GM08714 (cell line): ENCODE data around the gene PTPRM.
"Not testable (repeated sequence)": the region's sequence is repeated elsewhere in the genome, so short reads cannot be mapped to it uniquely, and the experiment has no call there.

Experiments
- H3K4me3 ChIP-seq: fragments of 200-500 bp; sonication (Bioruptor generic); 2 replicates; pipeline ENCODE4 v1.5.1; 2014; ENCODE audit warnings: mild to moderate bottlenecking, low read length, inconsistent platforms
- ZNF274 ChIP-seq: IDR thresholded peaks from 2 replicates; pipeline ENCODE4 v1.6.1; 2012; ENCODE audit warnings: mild to moderate bottlenecking, low read depth, low read length

The PTPRM gene

GRCh38 chr18:7953095-7953958, 386.2 kb downstream of the PTPRM start:
- no peak for TF ChIP-seq ZNF274
- H3K4me3 ChIP-seq = no peak overlapping the region

GRCh38 chr18:7954238-7954637, 387.1 kb downstream of the PTPRM start:
- no peak overlapping the region for H3K4me3 ChIP-seq
- no peak for TF ChIP-seq ZNF274

GRCh38 chr18:7955175-7955574, 388.1 kb downstream of the PTPRM start:
- no peak overlapping the region for H3K4me3 ChIP-seq
- TF ChIP-seq ZNF274 = no peak

GRCh38 chr18:7957297-7957696, 390.2 kb downstream of the PTPRM start:
- TF ChIP-seq ZNF274 = no peak
- H3K4me3 ChIP-seq = no peak overlapping the region

- TF ChIP-seq ZNF274 = no peak
- no peak overlapping the region for H3K4me3 ChIP-seq
These were observed 391.2 kb downstream of the PTPRM start for GRCh38 chr18:7958081-7958896.

GRCh38 chr18:7958897-7959146, 391.7 kb downstream of the PTPRM start:
- TF ChIP-seq ZNF274 = no peak
- H3K4me3 ChIP-seq = no peak overlapping the region

GRCh38 chr18:7966682-7967081, 399.6 kb downstream of the PTPRM start:
- H3K4me3 ChIP-seq = not testable (repeated sequence)

GRCh38 chr18:7974200-7974874, 407.2 kb downstream of the PTPRM start:
- H3K4me3 ChIP-seq = no peak overlapping the region
- TF ChIP-seq ZNF274 = no peak

- no peak for TF ChIP-seq ZNF274
- no peak overlapping the region for H3K4me3 ChIP-seq
These were observed 410.8 kb downstream of the PTPRM start for GRCh38 chr18:7977897-7978296.

- H3K4me3 ChIP-seq = no peak overlapping the region
- no peak for TF ChIP-seq ZNF274
These were observed 411.7 kb downstream of the PTPRM start for GRCh38 chr18:7978834-7979233.

- H3K4me3 ChIP-seq = no peak overlapping the region
- no peak for TF ChIP-seq ZNF274
These were observed 412.6 kb downstream of the PTPRM start for GRCh38 chr18:7979714-7980113.

- no peak for TF ChIP-seq ZNF274
- H3K4me3 ChIP-seq = no peak overlapping the region
These were observed 413.0 kb downstream of the PTPRM start for GRCh38 chr18:7980136-7980535.

- no peak for TF ChIP-seq ZNF274
These were observed 413.5 kb downstream of the PTPRM start for GRCh38 chr18:7980656-7981055.

GRCh38 chr18:7982216-7982615, 415.1 kb downstream of the PTPRM start:
- H3K4me3 ChIP-seq = no peak overlapping the region
- no peak for TF ChIP-seq ZNF274

More at GRCh38 chr18:7980656-7981055, 413.5 kb downstream of the PTPRM start:
- no peak overlapping the region for H3K4me3 ChIP-seq

GRCh38 chr18:7987284-7987976, 420.3 kb downstream of the PTPRM start:
- H3K4me3 ChIP-seq = no peak overlapping the region
- TF ChIP-seq ZNF274 = no peak
